Gastroesophageal sphincter (tissue), 3 donors: ENCODE data around the gene ARG2.

Experiments
- EP300 ChIP-seq: sonication (generic); formaldehyde crosslinking; IDR thresholded peaks from one replicate; pipeline ENCODE4 v1.6.1; 2017; ENCODE audit warnings: antibody characterized with exemption, mild to moderate bottlenecking
- POLR2A ChIP-seq, 2 donors: fragments of 450-650 bp; IDR thresholded peaks; one replicate each; pipeline ENCODE4 v1.6.1; 2017; ENCODE audit warnings: antibody characterized with exemption in 2 of 2, mild to moderate bottlenecking in 2 of 2, moderate library complexity in 1 of 2
- POLR2AphosphoS5 ChIP-seq: sonication (generic); formaldehyde crosslinking; IDR thresholded peaks from one replicate; pipeline ENCODE4 v1.6.1; 2017; ENCODE audit warnings: antibody characterized with exemption
- TF ChIP-seq, protein P1 (sequence below), 4 experiments: fragments of 200-600 bp in 2 of 4; fragments of 450-650 bp in 2 of 4; sonication (generic) in 1 of 4; IDR thresholded peaks; one replicate each; pipeline ENCODE4 v1.5.1; 2017 to 2019; ENCODE audit warnings: antibody characterized with exemption in 4 of 4, mild to moderate bottlenecking in 2 of 4, moderate library complexity in 2 of 4

DNA sequence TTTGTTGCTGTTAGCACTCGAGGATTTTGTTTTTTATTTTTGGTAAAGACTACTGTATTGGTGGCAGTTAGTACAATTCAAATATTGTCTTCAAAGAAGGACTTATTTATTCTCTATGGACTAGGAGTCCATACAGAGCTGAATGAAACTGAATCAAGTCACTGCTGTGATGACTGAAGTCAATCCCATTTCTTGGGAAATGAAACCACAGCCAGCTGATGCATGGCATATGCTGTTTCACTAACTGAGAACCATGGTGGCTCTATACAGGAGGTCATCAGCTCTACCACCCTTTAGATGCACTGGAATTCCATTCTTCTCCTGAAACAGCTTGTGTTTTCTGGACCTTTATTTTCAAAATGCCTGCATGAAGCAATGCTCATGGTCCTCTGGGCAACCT lies 32.5 kb downstream of the ARG2 start:
- TF ChIP-seq, protein P1, sequence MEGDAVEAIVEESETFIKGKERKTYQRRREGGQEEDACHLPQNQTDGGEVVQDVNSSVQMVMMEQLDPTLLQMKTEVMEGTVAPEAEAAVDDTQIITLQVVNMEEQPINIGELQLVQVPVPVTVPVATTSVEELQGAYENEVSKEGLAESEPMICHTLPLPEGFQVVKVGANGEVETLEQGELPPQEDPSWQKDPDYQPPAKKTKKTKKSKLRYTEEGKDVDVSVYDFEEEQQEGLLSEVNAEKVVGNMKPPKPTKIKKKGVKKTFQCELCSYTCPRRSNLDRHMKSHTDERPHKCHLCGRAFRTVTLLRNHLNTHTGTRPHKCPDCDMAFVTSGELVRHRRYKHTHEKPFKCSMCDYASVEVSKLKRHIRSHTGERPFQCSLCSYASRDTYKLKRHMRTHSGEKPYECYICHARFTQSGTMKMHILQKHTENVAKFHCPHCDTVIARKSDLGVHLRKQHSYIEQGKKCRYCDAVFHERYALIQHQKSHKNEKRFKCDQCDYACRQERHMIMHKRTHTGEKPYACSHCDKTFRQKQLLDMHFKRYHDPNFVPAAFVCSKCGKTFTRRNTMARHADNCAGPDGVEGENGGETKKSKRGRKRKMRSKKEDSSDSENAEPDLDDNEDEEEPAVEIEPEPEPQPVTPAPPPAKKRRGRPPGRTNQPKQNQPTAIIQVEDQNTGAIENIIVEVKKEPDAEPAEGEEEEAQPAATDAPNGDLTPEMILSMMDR (IDR thresholded peaks at IDR 0.05), result no peak
- TF ChIP-seq POLR2A (IDR thresholded peaks at IDR 0.05) (no peak), EP300 (no peak), POLR2AphosphoS5 (no peak)
